Frontal cortex (tissue), 4 donors: ENCODE results near the gene SMYD1. TPM values are rescaled to one million over a fixed set of nuclear protein-coding genes. Genes with fewer than 3 reads are reported as not detected.

Source experiments
- DNase-seq, 2 donors: peaks; one replicate each; pipeline ENCODE4 v3.0.0; 2012; ENCODE audit warnings: low spot score in 2 of 2
- FAIRE-seq: peaks from 2 replicates; lab custom pipeline; 2012; peaks lifted over from hg19 to GRCh38; lab: Jason Lieb, UNC
- total RNA-seq: library from RNA; depleted of rRNA; stranded (reverse); fragments of >200 nt; gene quantifications from one replicate; pipeline ENCODE4 v1.2.3, GENCODE V29; 2014
- donor health status: control.
- donor health status: control.
- donor health status: control.

Gene SMYD1
- total RNA-seq, 1 donor from 2014 or later, result not detected

DNA sequence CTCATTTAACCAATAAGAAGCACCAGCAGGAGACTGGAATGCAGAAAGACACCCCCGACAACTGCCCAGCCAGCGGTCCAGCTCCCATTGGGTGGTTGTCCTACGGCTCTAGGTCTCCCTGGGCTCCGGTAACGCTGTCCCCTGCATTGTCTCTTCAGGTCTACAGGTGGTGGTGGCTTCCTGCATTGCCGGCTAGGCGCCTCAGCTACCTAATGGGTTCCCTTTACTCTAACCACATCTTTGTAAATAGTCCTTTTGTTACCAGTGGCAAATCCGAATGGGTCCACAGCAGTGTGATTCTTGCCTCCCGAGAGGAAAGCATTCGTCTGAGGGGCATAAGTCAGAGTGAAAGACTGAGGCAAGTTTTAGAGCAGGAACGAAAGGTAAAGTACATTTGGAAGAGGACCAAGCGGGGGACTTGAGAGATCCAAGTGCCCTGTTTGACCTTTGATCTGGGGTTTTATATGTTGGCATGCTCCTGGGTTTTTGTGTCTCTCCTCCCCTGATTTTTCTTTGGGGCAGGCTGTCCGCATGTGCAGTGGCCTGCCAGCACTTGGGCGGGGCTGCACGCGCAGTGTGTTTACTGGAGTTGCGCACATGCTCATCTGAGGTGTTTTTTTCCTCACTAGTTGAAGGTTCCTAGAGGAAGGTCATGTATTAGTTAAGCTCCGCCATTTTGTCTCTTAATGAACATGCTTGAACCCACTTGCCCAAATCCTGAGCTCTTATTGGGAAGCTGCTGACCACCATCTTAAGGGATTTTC, 49.2 kb downstream of the SMYD1 start:
- FAIRE-seq (no peak), DNase-seq (no peak)

DNA sequence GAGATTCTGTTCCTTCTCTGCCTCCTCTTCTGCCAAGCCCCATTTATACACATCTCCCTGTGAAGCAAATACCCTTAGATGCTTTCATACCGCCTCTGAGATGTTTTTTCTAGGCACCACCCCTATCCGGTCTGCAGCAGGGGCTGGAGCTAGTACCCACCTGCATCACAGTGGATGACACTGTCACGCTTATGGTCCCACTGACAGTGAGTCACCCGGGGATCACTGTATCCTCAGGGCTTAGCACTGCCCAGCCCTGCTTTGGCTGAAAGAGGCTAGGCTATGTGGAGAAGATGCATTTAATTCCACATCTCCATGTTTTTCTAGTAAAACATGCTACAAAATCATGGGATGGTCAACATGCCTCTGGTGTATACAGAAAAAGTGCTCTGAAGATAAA, 50.3 kb downstream of the SMYD1 start:
- DNase-seq (no peak), FAIRE-seq (no peak)

DNA sequence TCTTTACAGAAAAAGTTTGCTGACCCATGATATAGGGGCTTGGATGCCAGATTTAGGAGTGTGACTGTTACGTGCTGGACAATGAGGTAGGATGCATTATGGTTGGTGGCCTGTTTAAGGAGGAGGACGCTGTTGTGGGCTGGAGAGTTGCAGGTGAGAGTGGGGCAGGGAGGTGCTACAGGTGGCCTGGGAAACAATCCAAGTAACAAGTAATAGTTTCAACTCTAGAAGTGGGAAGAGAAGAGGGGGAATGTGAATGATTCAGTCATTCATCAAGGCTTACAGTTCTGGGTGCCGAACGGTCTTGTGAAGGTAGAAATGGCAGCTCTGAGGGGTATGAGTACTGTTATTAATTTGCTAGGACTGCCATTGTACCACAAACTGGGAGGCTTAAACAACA, 54.1 kb downstream of the SMYD1 start:
- FAIRE-seq (no peak), DNase-seq (no peak)

DNA sequence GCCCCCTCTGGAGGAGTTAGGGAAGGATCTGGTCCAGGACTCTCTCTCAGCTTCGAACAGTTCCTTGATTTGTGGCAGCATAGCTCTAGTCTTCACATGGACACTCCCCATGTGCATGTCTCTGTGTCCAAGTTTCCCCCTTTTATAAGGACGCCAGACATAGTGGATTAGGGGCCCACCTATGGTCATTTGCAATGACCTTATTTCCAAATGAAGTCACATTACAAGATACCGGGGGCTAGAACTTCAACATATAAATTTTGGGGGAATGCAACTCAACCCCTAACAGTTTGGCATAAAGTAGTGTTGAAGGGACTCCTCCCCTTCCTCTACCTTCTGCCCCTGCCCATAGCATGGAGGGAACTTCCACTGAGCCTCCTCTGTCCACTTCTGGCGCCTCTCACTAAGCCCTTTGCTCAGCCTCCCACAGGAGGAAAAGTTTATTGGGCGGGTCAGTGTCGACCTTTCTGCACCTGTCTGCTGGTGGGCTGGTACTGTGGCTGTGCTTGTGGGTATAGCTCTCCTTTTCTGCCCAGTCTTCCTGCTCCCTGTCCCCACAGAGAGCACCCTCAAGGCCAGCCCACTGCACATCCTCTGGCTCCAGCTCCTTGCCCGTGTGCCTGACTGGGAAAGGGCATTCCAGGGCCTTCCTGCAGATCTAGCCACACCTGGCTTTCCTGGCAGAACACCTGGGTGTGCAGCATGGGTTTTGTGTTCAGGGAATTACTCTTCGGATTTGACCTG, 54.7 kb downstream of the SMYD1 start:
- no peak for DNase-seq
- no peak for FAIRE-seq

DNA sequence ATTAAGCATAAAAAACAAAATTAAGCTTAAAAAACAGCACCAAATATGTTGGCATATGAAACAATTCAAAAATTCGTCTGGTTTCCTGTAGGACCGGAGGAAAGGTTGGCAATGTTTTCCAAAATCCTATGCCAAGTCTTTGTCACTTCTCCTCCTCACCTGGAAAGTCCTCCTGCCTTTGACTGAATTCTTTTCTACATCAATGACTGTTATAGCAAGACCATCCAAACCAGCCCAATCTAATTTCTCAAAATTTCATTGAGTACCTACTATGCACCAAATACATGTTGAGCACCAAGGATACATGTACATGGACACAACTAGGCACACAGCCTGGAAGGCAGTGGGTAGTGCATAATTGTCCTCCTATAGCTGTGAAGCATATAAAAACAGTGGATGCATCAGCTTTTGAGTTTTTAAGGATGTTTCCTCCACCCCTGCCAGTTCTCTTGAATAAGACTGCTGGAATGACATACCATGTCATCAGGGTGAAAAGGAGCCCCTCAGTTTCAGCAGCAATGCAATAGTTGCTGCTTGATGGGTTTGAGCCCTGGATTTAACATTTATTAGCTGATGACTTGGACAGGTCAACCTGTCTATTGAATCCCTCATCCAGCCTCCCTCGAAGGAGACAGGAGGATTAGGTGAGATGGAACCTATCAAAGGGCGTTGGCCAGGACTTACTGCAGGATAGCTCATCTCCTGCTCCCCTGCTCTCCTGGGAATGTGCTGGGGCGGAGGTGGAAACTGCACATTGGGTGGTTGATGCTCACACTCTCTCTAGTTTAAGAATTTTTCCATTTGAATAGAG, 55.7 kb downstream of the SMYD1 start:
- DNase-seq (no peak), FAIRE-seq (no peak)

DNA sequence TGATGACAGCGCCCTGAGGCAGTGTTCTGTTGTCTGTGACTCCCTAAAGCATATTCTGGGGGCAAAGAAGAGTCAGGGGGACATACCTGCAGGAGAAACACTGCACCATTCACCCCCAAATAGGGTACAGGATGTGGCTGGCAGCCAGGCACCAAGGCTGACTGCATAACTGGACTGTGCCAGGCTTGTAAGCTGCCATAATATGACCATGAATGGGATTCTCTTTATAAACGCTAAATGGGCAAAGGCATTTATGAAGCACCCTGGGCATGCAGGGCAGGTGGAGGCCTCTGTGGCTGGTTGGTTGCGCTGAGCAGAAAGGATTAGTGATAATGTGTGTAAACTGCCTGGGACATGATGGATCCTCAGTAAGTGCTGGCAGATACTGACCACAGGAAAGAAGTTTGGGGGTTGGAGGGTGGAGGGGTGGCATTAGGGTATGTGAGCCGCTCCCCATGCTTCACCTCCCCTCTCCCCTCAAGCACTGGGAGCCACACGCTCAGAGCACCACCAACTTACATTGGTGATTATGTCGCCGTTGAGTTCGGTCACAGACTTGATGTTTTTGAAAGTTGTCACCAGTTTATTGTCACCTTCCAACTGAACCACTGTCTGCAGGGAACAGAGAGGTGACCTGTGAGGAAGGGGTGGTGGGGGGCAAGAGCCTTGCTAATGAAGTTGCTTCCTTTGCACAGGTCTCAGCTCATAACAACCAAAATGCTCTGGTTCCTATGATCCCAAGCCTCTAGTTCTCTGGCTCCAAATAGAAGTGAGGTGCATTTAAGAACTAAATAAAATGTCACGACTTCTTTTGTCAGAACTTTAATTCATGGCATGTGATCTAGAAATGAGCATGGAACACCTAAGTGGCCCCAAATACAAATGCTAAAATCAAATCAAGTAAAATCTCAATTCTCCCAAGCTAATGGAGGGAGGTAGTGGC, 56.6 kb downstream of the SMYD1 start:
- FAIRE-seq, result no peak

DNA sequence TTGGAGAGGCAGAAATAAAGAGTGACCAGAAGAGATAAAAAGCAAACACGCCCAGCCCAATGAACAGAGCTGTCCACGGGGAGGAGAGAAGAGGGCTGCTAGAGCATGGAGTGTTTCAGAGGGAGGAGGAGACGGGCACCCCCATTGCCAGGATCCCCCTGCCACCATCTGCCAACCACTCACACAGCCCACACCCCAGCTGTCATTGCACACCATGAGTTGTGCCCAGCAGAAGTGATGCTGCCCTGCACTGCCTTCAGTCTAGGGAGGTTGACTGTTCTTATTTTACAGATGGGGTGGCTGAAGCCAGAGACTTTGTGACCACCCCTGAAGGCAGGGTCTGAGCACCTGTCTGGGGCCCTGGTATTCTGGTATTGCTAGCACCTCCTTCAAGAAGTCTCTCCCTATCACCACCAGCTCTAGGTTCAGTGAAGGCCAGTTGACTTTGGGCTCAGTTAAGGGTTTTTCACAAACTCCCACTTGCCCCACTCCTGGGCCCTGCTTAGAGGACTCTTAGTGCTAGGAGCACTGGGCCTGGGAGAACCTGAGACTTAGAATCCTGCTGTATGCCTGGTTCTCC, 57.8 kb downstream of the SMYD1 start:
- FAIRE-seq (no peak), DNase-seq (no peak)

More for the DNA sequence above, 56.6 kb downstream of the SMYD1 start:
- no peak for DNase-seq

DNA sequence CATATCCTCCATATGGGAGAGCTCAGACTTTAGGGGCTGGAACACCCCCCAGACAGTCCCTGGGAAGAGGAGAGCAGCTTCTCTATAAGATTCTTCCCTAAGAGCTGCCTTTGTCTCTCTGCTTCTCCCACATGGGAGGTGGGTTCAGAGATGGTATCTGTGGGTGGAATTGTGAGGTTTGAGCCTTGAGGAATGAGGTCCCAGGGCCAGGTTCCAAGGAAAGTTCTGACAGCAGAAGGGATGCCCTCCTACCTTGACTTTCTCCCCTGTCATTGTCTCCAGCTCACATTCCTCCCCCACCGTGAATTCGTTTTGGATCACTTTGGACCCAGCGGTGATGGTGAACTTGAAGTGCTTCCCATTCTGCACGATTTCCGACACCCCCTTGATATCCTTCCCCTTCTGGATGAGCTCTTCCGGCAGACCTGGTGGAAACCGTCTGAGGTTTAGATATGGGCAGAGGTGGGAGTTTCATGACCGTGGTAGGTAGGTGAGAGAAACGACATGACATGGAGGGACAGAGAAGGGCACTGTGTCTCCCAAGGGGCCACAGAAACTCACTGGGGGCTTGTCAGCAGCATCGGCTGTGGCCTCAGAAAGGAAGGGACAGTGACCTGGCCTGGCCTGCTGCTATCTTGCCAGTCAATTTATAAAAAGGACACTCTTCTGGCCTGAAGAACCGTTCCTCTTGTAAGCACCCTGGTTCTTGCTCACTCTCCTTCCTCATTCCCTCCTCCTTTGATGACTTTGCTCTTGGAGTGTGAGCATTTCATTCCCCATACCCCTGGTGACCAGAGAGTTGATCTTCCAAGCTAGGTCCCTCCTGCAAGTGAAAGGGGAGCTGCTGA, 58.5 kb downstream of the SMYD1 start:
- FAIRE-seq (no peak), DNase-seq (no peak)

DNA sequence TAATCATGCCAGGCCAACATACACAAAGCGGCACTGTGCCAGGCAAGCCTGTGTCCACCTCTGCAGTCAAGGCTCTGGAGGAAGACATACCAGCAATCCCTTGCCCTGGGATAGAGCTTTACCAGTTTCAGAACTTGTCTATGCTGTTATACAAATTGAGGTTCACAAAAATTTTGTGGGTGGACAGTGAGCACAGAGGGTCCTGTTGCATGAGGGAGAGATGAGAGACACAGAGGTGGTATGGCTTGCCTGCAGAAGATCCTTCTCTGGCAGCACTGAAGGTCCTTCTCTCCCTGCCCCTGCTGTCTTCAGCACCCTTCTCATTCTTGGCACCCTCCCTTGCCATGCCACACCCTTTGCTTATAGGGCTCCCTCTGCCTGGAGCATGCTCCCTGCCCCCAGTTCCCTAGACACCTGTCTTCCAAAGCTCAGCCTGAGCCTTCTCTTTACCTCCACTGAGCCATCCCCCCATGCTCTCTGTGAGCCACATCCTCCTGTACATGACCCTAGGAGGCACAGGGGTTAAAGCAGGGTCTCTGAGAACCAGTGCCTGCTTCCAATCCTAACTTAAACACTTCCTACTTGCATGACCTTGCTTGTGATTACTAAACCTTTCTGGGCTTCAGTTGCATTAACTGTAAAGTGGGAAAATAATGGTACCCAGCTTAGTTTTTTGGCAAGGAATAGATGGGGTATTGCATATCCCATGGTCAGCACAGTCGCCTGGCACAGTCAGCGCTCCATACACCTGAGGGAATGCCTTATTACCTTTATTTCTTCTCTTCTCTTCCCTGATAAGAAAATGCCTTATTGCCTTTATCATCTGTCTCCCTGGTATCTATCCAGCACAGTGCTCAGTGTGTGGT, 59.4 kb downstream of the SMYD1 start:
- DNase-seq (no peak), FAIRE-seq (no peak)

DNA sequence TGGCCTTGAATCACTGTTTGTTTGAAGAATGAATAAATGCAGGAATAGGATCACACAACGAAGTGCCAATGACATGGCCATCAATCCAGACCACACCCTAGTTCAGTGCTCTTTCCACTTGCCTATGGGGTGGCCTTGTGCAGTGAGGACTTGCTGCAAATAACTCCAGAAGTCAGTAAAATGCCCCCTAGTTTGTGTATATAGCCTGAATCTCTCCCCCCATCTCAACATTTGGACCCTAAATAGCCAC, 59.9 kb downstream of the SMYD1 start:
- FAIRE-seq (no peak), DNase-seq (no peak)

DNA sequence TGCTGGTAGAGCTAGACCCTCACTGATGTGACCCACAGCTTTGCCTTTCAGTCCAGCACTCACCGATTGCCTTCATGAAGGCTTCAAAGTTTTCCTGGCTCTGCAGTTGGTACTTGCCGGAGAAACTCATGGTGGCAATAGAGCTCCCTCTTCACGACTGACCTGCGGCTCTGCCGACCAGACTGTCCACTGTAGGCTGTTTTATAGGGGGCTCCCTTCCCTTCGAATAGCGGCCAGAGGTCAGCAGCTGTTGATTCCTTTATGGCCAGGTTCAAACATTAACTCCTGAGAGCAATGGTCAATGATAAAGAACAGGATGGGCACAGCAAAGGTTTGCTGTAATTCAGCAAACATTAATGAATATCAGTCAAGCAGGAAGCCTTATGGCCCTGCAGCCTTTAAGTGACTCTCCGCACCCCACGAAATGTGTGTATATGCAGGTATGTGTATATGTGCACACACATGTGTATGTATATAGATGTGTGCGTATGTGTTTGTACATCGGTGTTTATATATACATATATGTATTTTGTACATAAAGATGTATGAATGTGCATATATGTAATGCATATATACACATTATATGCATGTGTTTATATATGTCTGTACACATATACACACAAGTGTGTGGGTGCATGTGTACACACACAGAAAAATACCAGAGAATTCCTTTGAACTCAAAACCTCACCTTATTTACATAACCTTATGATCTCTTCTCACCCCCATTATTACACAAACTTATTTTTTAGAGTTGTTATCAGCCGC, 60.4 kb downstream of the SMYD1 start, which contains the start of gene FABP1:
Gene FABP1, minus strand, starts transcription at position 175 of the 766 bp plus-strand sequence. Its CDS starts 45 bp downstream, at position 130.
- no peak for DNase-seq

DNA sequence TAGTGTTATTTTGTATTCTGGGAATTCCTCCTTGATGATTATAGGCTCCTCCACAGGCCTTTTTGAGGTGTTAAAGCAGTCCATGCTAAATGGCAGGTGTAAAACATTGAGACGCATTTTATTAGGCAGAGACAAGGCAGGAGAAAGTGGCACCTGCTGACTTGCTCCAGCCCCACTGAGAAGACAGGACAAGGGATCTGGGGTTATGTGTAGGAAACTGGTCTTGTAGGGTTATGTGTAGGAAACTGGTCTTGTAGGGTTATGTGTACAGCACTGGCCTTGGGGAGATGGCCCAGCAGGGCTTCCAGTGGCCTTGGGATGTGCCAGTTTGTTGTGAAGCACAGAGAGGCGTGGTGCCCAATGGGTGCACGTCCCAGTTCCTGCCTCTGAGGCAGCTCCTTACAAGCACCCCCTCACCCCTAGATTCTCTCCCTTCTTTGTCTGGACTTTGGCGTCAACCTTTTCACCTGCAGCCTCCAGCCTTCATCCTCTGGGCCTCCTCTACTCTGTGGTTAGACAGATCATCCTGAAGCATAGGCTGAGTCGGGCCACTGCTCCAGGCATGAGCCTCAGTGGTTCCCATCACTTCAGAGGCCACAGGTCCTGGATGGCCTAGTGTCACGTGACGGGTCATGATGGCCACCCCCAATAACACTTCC, 61.2 kb downstream of the SMYD1 start:
- no peak for DNase-seq
- no peak for FAIRE-seq

More for the DNA sequence above, 60.4 kb downstream of the SMYD1 start, which contains the start of gene FABP1:
- FAIRE-seq, result no peak

DNA sequence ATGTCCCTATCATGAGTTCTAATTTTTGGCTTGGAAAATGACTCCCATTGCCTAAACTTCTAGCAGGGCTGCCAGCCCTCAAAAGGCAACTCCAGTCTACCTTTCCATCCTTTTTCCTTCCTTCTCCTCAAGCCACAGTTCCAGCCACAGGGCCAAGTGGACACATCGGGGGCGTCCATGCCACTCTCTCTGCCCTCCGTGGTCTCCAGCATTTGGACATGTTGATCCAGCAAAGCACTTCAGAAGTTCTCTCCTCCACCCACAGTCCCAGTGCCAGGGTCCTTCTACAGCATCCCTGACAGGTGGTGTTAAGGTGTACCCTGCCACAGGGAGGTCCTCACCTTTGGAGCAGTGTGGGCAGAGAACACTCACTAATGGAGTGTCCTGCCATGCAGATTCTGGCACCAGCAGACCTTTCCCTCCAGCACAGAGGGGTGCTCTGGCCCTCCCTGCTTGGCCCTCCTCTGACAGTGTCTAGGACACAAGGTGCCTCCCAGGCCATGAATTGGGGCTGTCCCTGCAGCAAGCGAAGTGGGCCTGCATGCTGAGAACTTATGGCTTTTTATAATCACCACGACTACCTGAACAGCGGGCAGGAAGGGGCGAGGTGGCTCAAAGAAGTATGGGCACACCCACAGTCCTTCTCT, 61.8 kb downstream of the SMYD1 start:
- no peak for DNase-seq
- FAIRE-seq, result no peak

DNA sequence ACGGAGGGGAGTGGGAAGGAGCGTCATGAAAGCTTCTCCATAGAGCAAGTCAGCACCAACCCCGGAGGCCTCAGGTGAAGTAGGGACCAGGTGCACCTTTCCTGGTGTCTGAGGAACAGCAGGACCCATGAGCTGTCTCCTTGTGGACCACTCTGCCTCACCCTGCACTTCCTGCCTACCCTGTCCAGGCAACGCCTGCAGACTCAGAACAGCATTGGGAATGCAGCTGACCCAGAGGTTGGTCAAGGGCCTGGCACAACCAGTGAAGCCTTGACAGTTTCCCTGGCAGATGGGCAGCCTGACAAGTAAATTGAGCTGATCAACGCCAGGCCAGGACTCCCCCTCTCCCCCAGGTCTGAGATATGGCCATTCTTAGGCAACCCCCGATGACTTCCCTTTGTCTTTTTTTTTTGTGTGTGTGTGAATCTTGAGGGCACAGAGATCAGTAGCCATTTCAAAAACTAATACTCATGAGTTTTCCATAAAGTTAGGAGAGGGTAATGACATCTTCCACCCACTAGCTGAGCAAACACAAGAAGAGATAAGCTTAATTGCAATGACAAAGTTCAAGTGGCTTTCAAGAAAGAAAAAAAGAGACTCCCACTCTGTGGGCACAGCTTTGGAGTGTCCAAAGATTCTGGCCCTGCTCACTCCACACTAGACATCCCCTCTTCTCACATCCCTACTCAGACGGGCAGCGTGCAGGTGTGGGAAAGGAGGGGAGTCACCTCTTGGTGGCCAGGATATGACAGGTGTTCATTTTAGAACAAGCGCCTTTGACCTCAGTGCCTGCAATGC, 63.8 kb downstream of the SMYD1 start:
- no peak for DNase-seq
- no peak for FAIRE-seq

DNA sequence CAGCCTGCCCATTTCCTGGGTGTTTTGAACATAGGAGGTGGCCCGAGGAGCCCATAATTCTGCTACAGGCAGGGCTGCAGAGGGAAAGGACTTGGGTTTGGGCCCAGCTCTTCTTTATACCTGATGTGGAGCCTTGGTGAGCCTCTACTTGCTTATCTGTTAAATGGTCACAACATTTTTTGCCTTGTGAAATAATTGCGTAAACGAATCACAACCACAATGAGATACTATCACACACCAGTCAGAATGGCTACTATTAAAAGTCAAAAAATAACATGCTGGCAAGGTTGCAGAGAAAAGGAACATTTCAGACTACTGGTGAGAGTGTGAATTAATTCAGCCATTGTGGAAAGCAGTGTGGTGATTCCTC, 64.4 kb downstream of the SMYD1 start:
- DNase-seq, result no peak
- FAIRE-seq, result no peak
